CD4-positive, alpha-beta T cell (primary cell): ENCODE results near the gene TBPL1. TPM values are rescaled to one million over a fixed set of nuclear protein-coding genes. Genes with fewer than 3 reads are reported as not detected.

ENCODE experiments used
- ATAC-seq: fragments of 200-7000 bp; cut with Tn5 transposase; one replicate; pipeline ENCODE4 v1.10.0; 2022; ENCODE audit warnings: mild to moderate bottlenecking; ENCODE audit not compliant: poor library complexity
- CTCF ChIA-PET: fragments of 350-600 bp; sonication (Branson Sonifier 250); formaldehyde crosslinking; loops from one replicate; lab custom pipeline; 2021; ENCODE audit warnings: antibody characterized with exemption, inconsistent platforms; lab: Charles Lee
- POLR2A ChIA-PET: fragments of 350-600 bp; sonication (Branson Sonifier 250); formaldehyde crosslinking; loops from one replicate; lab custom pipeline; 2021; ENCODE audit warnings: antibody characterized with exemption, inconsistent platforms; lab: Charles Lee
- DNase-seq, 14 experiments: peaks; one replicate each; pipeline ENCODE4 v3.0.0-alpha.2; 2013 to 2020; ENCODE audit warnings: mixed read lengths in 2 of 14
- H3K27ac ChIP-seq, 2 donors: one replicate each; pipeline versions ENCODE4 v1.5.1 to v1.7.0; 2013; ENCODE audit warnings: low read length in 2 of 2, low read depth in 1 of 2, mild to moderate bottlenecking in 1 of 2
- H3K27me3 ChIP-seq, 2 experiments: 1 replicate in 1 of 2; 2 replicates in 1 of 2; pipeline versions ENCODE4 v1.6.1 to v1.7.0; 2013; ENCODE audit warnings: low read length in 2 of 2, control low read depth in 1 of 2, mild to moderate bottlenecking in 1 of 2, moderate library complexity in 1 of 2; ENCODE audit not compliant: insufficient read depth in 2 of 2, control insufficient read depth in 1 of 2
- H3K36me3 ChIP-seq: one replicate; pipeline ENCODE4 v1.6.1; 2013; ENCODE audit warnings: low read length, control low read depth; ENCODE audit not compliant: insufficient read depth
- H3K4me1 ChIP-seq: one replicate; pipeline ENCODE4 v1.6.1; 2013; ENCODE audit warnings: low read length, control low read depth; ENCODE audit not compliant: insufficient read depth
- H3K4me3 ChIP-seq: one replicate; pipeline ENCODE4 v1.5.1; 2013; ENCODE audit warnings: mild to moderate bottlenecking, low read length, moderate library complexity
- H3K9me3 ChIP-seq, 2 experiments: 1 replicate in 1 of 2; 2 replicates in 1 of 2; pipeline versions ENCODE4 v1.6.1 to v1.7.0; 2013; ENCODE audit warnings: low read length in 2 of 2, mild to moderate bottlenecking in 2 of 2, control low read depth in 1 of 2, moderate library complexity in 1 of 2; ENCODE audit not compliant: control insufficient read depth in 1 of 2, insufficient read depth in 1 of 2
- H3K27ac Mint-ChIP-seq: one replicate; pipeline ENCODE4 v1.8.0; 2020; ENCODE audit warnings: mixed read lengths
- H3K27me3 Mint-ChIP-seq: one replicate; pipeline ENCODE4 v1.8.0; 2021; ENCODE audit warnings: mixed read lengths
- H3K36me3 Mint-ChIP-seq: one replicate; pipeline ENCODE4 v1.8.0; 2021; ENCODE audit warnings: low read depth, mixed read lengths
- H3K4me1 Mint-ChIP-seq: one replicate; pipeline ENCODE4 v1.8.0; 2021; ENCODE audit warnings: low read depth, mixed read lengths
- H3K4me3 Mint-ChIP-seq: one replicate; pipeline ENCODE4 v1.8.0; 2020; ENCODE audit warnings: mild to moderate bottlenecking, mixed read lengths
- H3K9me3 Mint-ChIP-seq: one replicate; pipeline ENCODE4 v1.8.0; 2020; ENCODE audit warnings: mixed read lengths
- CTCF ChIP-seq: fragments of 200-600 bp; IDR thresholded peaks from one replicate; pipeline ENCODE4 v1.8.0; 2022; ENCODE audit warnings: antibody characterized with exemption, mild to moderate bottlenecking
- intact Hi-C, 2 experiments: fragments of 100-400 bp; cut with DNase I in 1 of 2; cut with micrococcal nuclease in 1 of 2; formaldehyde crosslinking; loops; one replicate each; pipeline versions ENCODE4 v1.15.1 to v1.9.0; 2023 to 2025; cut with DNase I, micrococcal nuclease
- total RNA-seq, 174 experiments: library from RNA in 2 of 174; stranded (reverse) in 2 of 174; gene quantifications; one replicate each; pipeline ENCODE4 v1.2.3 and lab custom pipeline; 2021 to 2026

The TBPL1 gene
- total RNA-seq, 2 experiments from 2014 or later, result 34.7 to 37.3 TPM

- Histone ChIP-seq H3K9me3 (no peaks in the 10 kb centered on the region), H3K27ac (no peak overlapping the region), H3K27me3 (no peaks in the 10 kb centered on the region), H3K36me3 (no peaks in the 10 kb centered on the region), H3K4me3 (no peak overlapping the region), H3K4me1 (no peaks in the 10 kb centered on the region)
- TF ChIP-seq CTCF, result no peak
- intact Hi-C loops, result no loop called here
- ChIA-PET POLR2A (no interaction called here), CTCF (interaction anchor here (0.7 kb wide), 1 partner anchor 47 kb away, joined by 3 read pairs; the partner anchor contains the start of gene SLC2A12)
- no peaks in the 10 kb centered on the region for H3K4me1 Mint-ChIP-seq
- H3K27ac Mint-ChIP-seq, result no peak overlapping the region
- no peak overlapping the region for H3K4me3 Mint-ChIP-seq
- no peaks in the 10 kb centered on the region for H3K9me3 Mint-ChIP-seq
- no peak for ATAC-seq
- peaks cover 10% of the 10 kb centered on the region for H3K27me3 Mint-ChIP-seq
- H3K36me3 Mint-ChIP-seq, result no peaks in the 10 kb centered on the region
- DNase-seq, result no peak
Observed at GRCh38 chr6:134005800-134006199, 52.8 kb downstream of the TBPL1 start.

- no peak overlapping the region for H3K27ac ChIP-seq
- CTCF ChIA-PET, result no interaction called here
Observed at GRCh38 chr6:134007077-134007476, 54.1 kb downstream of the TBPL1 start.

GRCh38 chr6:134009876-134010275, 56.9 kb downstream of the TBPL1 start:
- H3K4me1 ChIP-seq, result no peaks in the 10 kb centered on the region
- H3K36me3 Mint-ChIP-seq, result no peaks in the 10 kb centered on the region
- DNase-seq (no peak), ATAC-seq (no peak)
- H3K27ac Mint-ChIP-seq, result no peak overlapping the region
- no peaks in the 10 kb centered on the region for H3K4me1 Mint-ChIP-seq
- no peak overlapping the region for H3K4me3 ChIP-seq
- no peaks in the 10 kb centered on the region for H3K27me3 ChIP-seq
- H3K36me3 ChIP-seq, result no peaks in the 10 kb centered on the region
- H3K27ac ChIP-seq, result no peak overlapping the region
- H3K27me3 Mint-ChIP-seq, result peaks cover 10% of the 10 kb centered on the region
- no peaks in the 10 kb centered on the region for H3K9me3 ChIP-seq
- H3K9me3 Mint-ChIP-seq, result no peaks in the 10 kb centered on the region
- no peak for TF ChIP-seq CTCF
- POLR2A ChIA-PET, result no interaction called here
- CTCF ChIA-PET, result no interaction called here
- intact Hi-C loops, result no loop called here
- H3K4me3 Mint-ChIP-seq, result no peak overlapping the region

More at GRCh38 chr6:134007077-134007476, 54.1 kb downstream of the TBPL1 start:
- no peak for ATAC-seq
- Histone ChIP-seq H3K9me3 (no peaks in the 10 kb centered on the region), H3K36me3 (no peaks in the 10 kb centered on the region), H3K4me3 (no peak overlapping the region), H3K27me3 (no peaks in the 10 kb centered on the region), H3K4me1 (no peaks in the 10 kb centered on the region)
- no peaks in the 10 kb centered on the region for H3K36me3 Mint-ChIP-seq
- no peaks in the 10 kb centered on the region for H3K4me1 Mint-ChIP-seq
- intact Hi-C loops, result no loop called here
- no peak for TF ChIP-seq CTCF
- no peaks in the 10 kb centered on the region for H3K9me3 Mint-ChIP-seq
- H3K27me3 Mint-ChIP-seq, result peaks cover 10% of the 10 kb centered on the region
- DNase-seq, result no peak
- no peak overlapping the region for H3K4me3 Mint-ChIP-seq
- H3K27ac Mint-ChIP-seq, result no peak overlapping the region
- POLR2A ChIA-PET, result interaction anchor here (0.7 kb wide), 1 partner anchor 23 kb away, joined by 4 read pairs; no protein-coding TSS in a partner anchor
